HG02759 (cell line): Measurements from ENCODE around the gene AKAP13.
A peak's percentile ranks its signal among the peaks of the same experiment; 100 is the strongest.
"Not testable (repeated sequence)": the region's sequence is repeated elsewhere in the genome, so short reads cannot be mapped to it uniquely, and the experiment has no call there.

Source experiments
- ATAC-seq: cut with Tn5 transposase; IDR thresholded peaks from one replicate; pipeline ENCODE4 v1.9.1; 2021; ENCODE audit warnings: mild to moderate bottlenecking, moderate library complexity; ENCODE audit not compliant: unreplicated experiment

Gene AKAP13

GRCh38 chr15:85349062-85349461, 31.3 kb upstream of the AKAP13 start:
- ATAC-seq, result not testable (repeated sequence)

- ATAC-seq, result no peak
Observed at GRCh38 chr15:85350395-85350794, 30.0 kb upstream of the AKAP13 start.

DNA sequence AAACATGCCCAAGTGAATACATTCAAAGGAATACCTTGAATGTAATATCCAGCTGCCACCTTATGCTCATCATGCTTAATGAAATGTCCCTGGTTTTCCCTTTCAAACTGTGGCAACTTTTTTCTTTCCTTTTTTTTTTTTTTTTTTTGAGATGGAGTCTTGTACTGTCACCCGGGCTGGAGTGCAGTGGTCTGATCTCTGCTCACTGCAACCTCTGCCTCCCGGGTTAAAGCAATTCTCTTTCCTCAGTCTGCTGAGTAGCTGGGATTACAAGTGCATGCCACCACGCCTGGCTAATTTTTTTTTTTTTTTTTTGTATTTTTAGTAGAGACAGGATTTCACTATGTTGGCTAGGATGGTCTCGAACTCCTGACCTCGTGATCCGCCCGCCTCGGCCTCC, 28.9 kb upstream of the AKAP13 start:
- ATAC-seq, result not testable (repeated sequence)

DNA sequence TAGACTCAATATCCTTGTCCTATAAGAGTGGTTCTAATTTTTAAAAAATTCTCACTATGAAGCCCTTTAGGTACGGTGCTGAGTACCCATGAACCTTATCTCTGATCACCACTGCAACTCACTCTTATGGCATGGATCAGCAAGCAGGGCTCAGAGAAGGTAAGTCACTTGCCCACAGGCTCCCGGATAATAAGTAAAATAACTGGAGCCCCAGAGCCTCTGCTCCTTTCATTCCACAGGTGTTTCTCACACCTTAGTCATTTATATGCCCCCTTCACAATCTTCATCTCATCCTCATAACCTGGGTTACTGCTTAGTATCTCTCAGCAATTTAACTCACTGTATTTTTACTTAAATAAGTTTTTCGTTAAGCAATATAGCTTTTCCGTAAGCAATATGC, 28.4 kb upstream of the AKAP13 start:
- no peak for ATAC-seq

DNA sequence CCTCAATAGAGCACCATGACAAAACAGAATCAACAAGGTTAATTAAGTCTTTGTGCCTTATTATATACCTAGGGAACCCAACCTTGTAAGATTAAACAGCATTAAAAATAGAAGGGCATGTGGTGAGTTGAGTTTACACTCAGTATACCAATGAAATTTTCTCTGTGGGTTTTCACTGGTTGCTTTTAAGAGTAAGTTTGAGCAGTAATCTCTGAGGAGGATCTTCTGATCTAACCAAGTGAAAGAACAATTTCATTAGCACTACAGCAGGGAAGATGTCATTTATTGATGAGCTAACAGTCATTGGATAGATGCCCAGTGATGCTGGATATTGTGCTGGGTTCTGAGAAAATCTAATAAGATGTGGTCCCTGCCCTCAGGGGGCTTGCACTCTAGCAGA, 26.9 kb upstream of the AKAP13 start:
- no peak for ATAC-seq

DNA sequence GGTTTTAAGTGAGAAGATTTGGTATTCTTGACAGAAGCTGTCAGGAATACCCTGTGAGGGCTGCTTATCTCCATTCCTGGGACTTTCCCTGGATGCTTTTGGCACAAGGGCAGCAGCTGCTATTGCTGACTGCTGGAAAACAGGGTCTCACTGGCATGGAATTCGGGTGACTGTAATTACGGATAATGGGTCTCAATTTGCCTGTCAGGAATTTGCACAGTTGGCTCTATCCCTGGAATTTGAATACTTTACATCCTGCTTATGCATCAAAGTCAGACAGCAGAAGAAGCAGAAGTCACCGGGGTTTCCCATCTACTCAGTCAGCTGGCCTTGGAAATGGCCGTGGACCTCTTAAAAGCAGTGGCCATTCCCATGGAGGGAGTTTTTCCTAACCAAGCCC, 25.9 kb upstream of the AKAP13 start:
- ATAC-seq, result no peak

- ATAC-seq, result no peak
Observed at GRCh38 chr15:85354948-85355347, 25.5 kb upstream of the AKAP13 start.

DNA sequence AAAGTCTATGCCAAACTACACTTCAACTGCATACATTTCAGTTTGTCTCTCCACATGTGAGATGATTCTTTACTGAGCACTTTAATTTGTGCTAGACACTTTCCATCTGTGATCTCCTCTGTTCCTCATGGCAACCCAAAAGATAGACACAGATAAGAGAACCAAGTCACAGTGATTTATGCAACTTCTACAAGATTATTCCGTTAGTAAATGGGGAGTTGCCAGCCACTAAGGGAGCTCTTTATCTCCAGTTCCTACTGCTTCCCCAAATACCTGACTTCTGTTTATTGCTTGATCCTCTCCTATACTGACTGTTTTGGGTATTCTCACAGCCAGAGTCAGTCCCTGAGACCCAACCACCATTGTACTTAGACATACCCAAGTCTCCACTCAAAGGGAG, 24.1 kb upstream of the AKAP13 start:
- ATAC-seq, result no peak

GRCh38 chr15:85361323-85361722, 19.1 kb upstream of the AKAP13 start:
- ATAC-seq, result peak; percentile 70

DNA sequence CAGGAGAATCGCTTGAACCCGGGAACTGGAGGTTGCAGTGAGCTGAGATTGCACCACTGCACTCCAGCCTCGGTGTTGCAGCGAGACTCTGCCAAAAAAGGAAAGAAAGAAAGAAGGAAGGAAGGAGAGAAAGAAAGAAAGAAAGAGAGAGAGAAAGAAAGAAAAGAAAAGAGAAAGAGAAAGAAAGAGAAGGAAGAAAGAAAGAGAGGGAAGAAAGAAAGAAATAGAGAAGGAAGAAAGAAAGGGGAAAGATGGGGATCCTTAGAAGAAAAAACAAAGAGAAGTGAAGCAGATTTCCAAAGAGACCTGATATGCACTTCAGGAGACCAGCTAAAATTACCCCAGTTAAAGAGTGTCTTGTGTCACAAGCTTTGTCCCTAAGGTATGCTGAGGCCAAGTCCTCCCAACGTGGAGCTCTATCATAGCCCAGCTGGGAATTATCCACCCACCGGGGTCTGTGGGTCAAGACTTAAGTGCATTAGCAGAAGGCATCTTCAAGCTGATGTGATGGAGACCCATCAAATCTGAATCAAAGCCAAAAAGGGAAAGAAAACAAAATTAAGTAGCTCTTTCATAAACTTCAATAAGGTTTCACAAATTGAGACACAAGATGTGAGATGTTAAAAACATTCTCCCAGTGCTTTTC, 17.8 kb upstream of the AKAP13 start:
- ATAC-seq, result no peak

GRCh38 chr15:85365980-85366379, 14.4 kb upstream of the AKAP13 start:
- ATAC-seq, result no peak

GRCh38 chr15:85367741-85368140, 12.7 kb upstream of the AKAP13 start:
- no peak for ATAC-seq

DNA sequence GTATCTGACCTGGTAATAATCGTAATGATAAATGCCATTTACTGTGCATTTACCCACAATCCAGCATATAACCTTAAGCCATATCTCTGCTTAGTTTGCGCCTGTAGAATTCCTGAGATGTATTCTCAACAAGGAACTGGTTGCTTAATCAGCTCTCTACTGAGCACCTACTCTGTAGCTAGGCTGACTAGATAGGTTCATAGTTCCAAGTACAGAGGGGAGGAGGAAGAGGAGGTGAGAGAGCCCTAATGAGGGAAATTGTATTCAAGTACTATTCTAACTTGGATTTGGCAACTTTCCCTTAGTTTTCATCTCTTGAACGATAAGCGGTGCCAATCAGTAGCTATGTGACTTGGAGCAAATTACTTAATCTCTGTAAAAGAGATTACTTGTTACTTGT, 5.6 kb upstream of the AKAP13 start:
- ATAC-seq, result no peak

DNA sequence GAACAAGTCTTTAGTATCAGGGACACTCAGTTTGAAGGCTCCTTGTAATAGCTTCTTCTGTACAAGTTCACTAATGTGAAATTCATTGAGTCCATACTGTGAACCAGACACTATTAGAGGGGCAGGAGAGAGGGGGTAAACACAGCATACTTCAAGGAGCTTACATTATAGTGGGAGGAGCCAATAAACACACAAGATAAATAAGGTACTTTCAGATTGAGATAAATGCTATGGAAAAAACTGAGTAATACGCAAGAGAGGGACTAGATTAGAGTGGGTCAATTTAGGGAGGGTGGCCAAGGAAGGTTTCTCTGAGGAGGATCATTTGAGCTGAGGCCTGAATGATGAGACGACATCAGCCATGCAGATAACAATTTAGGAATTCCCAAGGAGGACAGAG, 3.1 kb upstream of the AKAP13 start:
- no peak for ATAC-seq

- no peak for ATAC-seq
Observed at GRCh38 chr15:85377986-85378385, 2.4 kb upstream of the AKAP13 start.

DNA sequence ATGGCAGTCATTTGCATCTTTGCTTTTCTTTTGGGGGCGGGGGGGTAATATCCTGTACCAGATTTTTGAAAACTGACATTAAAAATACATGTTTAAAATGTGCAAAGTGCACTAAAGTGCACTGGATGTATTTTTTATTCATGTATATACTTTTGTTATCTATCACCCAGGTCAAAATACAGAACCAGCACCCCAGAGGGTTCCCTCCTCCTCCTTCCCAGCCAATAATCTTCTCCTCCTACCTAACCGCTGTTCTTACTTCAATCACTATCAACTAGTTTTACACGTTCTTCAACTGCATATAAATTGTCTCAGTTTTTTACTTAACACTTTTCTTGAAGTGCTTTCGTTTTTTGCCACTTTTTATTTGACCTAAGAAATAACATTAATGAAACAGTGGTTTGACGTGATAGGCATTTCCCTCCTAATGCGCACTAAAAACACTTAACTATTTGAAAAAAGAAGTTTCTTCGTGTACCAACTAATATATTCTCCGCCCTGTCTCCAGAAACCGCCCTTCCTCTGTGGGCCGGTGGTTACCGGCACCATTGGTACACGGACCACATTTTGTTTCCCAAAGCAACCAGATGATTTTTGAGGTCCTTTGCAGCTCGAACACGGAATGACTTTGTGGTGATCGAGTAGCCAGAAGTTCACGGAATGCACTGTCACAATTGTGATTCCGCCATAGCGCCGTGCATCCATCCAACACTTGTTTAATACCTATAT, 836 bp upstream of the AKAP13 start:
- ATAC-seq, result no peak

DNA sequence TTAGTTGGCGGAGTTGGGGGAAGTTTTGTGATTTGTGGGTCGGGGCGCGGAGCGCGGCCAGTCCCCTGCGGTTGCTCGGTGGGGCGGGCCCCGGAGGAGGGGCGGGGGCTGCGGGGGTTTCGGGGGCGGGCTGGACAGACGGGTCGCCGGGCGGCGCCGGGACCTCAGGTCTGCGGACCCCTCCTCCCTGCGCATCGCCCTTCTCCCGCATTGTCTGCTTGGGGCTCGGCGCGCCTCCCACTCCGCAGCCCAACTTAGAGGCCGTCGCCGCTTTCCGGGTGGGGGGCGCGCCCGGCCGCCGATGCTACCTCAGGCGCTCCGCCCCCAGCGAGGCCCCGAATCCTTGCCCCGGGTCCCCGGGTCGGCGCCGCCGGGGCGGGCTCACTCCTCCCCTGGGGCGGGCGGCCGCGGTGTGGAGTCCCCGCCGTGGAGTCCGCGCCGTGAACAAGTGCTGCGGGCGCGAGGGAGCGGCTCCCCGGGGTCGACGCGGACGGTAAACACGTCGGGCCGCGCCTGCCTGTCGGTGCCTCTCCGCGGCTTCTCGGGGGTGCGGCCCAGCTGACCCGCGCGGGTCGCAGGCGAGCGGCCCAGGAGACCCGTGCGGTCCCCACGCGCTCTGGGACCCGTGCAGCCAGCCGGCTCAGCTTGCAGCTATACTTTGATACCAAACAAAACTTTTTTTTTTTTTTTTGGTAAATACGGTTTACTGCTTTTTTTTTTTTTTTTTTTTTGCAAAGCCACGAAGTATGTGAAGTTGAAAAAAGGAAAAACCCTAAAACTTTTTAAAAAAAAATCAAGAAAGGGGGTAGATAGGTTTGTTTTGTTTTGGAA, 624 bp downstream of the AKAP13 start:
- ATAC-seq, result peak; percentile 35

- ATAC-seq, result no peak
Observed at GRCh38 chr15:85381850-85382751, 1.7 kb downstream of the AKAP13 start.

DNA sequence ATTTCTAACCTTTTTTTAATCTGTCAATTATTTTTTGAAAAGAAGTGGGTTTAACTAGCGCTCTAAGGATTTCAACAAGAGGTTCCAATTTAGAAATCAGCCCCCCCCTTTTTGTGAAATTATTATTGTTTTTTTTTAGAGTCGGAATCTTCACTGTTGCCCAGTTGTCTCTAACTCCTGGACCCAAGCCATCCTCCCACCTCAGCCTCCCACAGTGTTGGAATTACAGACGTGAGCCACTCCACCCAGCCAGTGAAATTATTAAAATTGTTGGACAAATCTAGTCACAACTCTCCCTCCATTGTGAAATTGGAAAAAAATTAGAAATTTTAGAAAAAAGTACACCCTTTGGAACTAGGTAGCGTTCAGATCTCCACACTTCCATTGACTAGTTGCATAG, 2.5 kb downstream of the AKAP13 start:
- ATAC-seq, result no peak

DNA sequence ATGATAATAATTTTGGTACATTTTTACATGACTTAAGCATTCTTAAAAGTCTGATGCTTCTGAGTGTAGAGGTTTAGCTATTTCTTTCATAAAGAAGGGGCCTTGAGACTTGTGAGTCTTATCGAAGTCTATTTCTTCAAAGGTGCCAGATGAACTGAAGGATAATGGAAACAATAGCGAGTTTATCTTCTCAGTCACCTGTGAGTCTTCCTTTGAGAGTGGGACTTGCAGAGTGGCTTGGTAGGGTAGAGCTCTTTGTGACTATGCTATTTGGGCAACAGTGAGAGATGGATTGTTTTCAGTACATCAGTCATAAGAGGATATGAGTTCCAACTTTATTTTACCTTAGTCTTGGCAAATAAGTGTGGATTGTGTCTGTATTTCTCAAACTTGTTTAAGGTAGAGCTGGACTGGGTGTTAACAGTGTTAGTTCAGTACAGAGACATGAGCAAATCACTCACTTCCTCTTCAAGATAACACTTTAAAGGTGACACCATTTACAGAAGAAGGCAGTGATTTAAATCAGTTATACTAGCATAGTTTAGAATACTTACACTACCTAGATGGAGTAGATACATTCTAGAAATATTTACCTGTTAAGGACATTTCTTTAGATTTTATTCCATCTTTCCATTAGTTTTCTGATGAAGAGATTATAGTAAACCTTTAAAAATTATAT, 3.2 kb downstream of the AKAP13 start:
- ATAC-seq, result no peak
